H1 (cell line): Measurements from ENCODE around the gene NENF. TPM values are rescaled to one million over a fixed set of nuclear protein-coding genes. Genes with fewer than 3 reads are reported as not detected.

Experiments used
- CTCF ChIA-PET: fragments of 300-600 bp; sonication (Branson Sonifier 250); formaldehyde crosslinking; loops from one replicate; lab custom pipeline; 2021; ENCODE audit not compliant: partially characterized antibody; lab: Charles Lee
- POLR2A ChIA-PET: fragments of 300-600 bp; sonication (Branson Sonifier 250); formaldehyde crosslinking; loops from one replicate; lab custom pipeline; 2021; ENCODE audit warnings: inconsistent platforms; ENCODE audit not compliant: partially characterized antibody; lab: Charles Lee
- DNase-seq, 2 experiments: peaks; one replicate each; pipeline versions ENCODE4 v3.0.0 to v3.0.0-alpha.2; 2010 to 2022; ENCODE audit warnings: low spot score in 2 of 2, low read depth in 1 of 2, mixed read lengths in 1 of 2
- FAIRE-seq: peaks from 2 replicates; lab custom pipeline; 2011; peaks lifted over from hg19 to GRCh38; lab: Jason Lieb, UNC
- H2AFZ ChIP-seq: 2 replicates; pipeline ENCODE4 v1.8.1; 2012; ENCODE audit warnings: low read length, inconsistent platforms
- H2AK5ac ChIP-seq: 2 replicates; pipeline ENCODE4 v1.6.1; 2013; ENCODE audit warnings: low read depth, low read length
- H2BK120ac ChIP-seq: replicated peaks from 2 replicates; pipeline ENCODE3; 2013; ENCODE audit warnings: low read depth, low read length, inconsistent platforms
- H2BK12ac ChIP-seq: 2 replicates; pipeline ENCODE4 v1.6.1; 2013; ENCODE audit warnings: low read depth, low read length
- H2BK15ac ChIP-seq: 2 replicates; pipeline ENCODE4 v1.6.1; 2013; ENCODE audit warnings: low read length
- H2BK20ac ChIP-seq: 2 replicates; pipeline ENCODE4 v1.6.1; 2013; ENCODE audit warnings: low read length
- H2BK5ac ChIP-seq: 2 replicates; pipeline ENCODE4 v1.6.1; 2013; ENCODE audit warnings: low read depth, low read length
- H3K14ac ChIP-seq: 2 replicates; pipeline ENCODE4 v1.6.1; 2013; ENCODE audit warnings: inconsistent platforms; ENCODE audit not compliant: insufficient read length
- H3K18ac ChIP-seq: 2 replicates; pipeline ENCODE4 v1.6.1; 2013; ENCODE audit warnings: low read length; ENCODE audit errors: extremely low read depth
- H3K23ac ChIP-seq: 2 replicates; pipeline ENCODE4 v1.6.1; 2013; ENCODE audit warnings: inconsistent platforms; ENCODE audit not compliant: insufficient read length
- H3K23me2 ChIP-seq: 2 replicates; pipeline ENCODE4 v1.6.1; 2013; ENCODE audit warnings: low read depth, low read length
- H3K27ac ChIP-seq: 2 replicates; pipeline ENCODE4 v1.6.1; 2011; ENCODE audit warnings: low read depth, low read length, inconsistent platforms
- H3K27me3 ChIP-seq, 4 experiments: replicated peaks in 1 of 4; 1 replicate in 1 of 4; 2 replicates in 3 of 4; pipeline versions ENCODE4 v1.6.1 to v1.8.1; 2011 to 2013; ENCODE audit warnings: low read length in 3 of 4, mild to moderate bottlenecking in 3 of 4, inconsistent platforms in 2 of 4, mixed read lengths in 2 of 4, moderate library complexity in 1 of 4; ENCODE audit not compliant: control insufficient read depth in 3 of 4, insufficient read depth in 3 of 4; ENCODE audit errors: extremely low read depth in 1 of 4
- H3K36me3 ChIP-seq, 4 experiments: 2 replicates each; pipeline versions ENCODE4 v1.6.1 to v1.8.1; 2011 to 2013; ENCODE audit warnings: mild to moderate bottlenecking in 4 of 4, low read length in 3 of 4, moderate library complexity in 2 of 4, control low read depth in 1 of 4, inconsistent platforms in 1 of 4; ENCODE audit not compliant: insufficient read depth in 4 of 4, control insufficient read depth in 2 of 4
- H3K4ac ChIP-seq: replicated peaks from 2 replicates; pipeline ENCODE3; 2013; ENCODE audit warnings: low read length, low read depth, mixed read lengths, inconsistent platforms; ENCODE audit not compliant: insufficient read length
- H3K4me1 ChIP-seq, 4 experiments: replicated peaks in 1 of 4; 1 replicate in 1 of 4; 2 replicates in 3 of 4; pipeline versions ENCODE4 v1.6.1 to v1.8.1; 2011 to 2013; ENCODE audit warnings: low read length in 3 of 4, inconsistent platforms in 2 of 4, mixed read lengths in 1 of 4; ENCODE audit not compliant: insufficient read depth in 4 of 4, control insufficient read depth in 3 of 4
- H3K4me2 ChIP-seq, 2 experiments: 2 replicates each; pipeline versions ENCODE4 v1.6.1 to v1.8.1; 2011 to 2013; ENCODE audit warnings: low read depth in 2 of 2, low read length in 2 of 2, control low read depth in 1 of 2, inconsistent platforms in 1 of 2, mild to moderate bottlenecking in 1 of 2; ENCODE audit not compliant: insufficient read depth in 1 of 2
- H3K4me3 ChIP-seq, 4 experiments: fragments of 200-600, 300-600 bp in 1 of 4; sonication (generic), shearing (Covaris generic), sonication (Bioruptor Twin) in 1 of 4; 2 replicates each; pipeline versions ENCODE4 v1.5.1 to v1.8.1; 2011 to 2016; ENCODE audit warnings: low read length in 4 of 4, low read depth in 3 of 4, control low read depth in 2 of 4, inconsistent platforms in 2 of 4, mild to moderate bottlenecking in 2 of 4, mixed read lengths in 1 of 4, moderate library complexity in 1 of 4; ENCODE audit not compliant: insufficient read depth in 2 of 4; ENCODE audit errors: extremely low read depth in 1 of 4
- H3K56ac ChIP-seq: replicated peaks from 2 replicates; pipeline ENCODE3; 2013; ENCODE audit warnings: low read depth, mild to moderate bottlenecking, mixed read lengths, low read length, inconsistent platforms; ENCODE audit not compliant: insufficient read length
- H3K79me1 ChIP-seq: 2 replicates; pipeline ENCODE4 v1.6.1; 2013; ENCODE audit warnings: low read depth, low read length, control low read depth
- H3K79me2 ChIP-seq, 2 experiments: 2 replicates each; pipeline versions ENCODE4 v1.6.1 to v1.8.1; 2012 to 2013; ENCODE audit warnings: low read length in 2 of 2, mild to moderate bottlenecking in 2 of 2, inconsistent platforms in 1 of 2; ENCODE audit not compliant: insufficient read depth in 2 of 2, control insufficient read depth in 1 of 2
- H3K9ac ChIP-seq, 4 experiments: replicated peaks in 1 of 4; 1 replicate in 1 of 4; 2 replicates in 3 of 4; pipeline versions ENCODE4 v1.6.1 to v1.8.1; 2011 to 2013; ENCODE audit warnings: low read depth in 3 of 4, low read length in 3 of 4, control low read depth in 2 of 4, mild to moderate bottlenecking in 2 of 4, moderate library complexity in 2 of 4, inconsistent platforms in 1 of 4; ENCODE audit errors: extremely low read depth in 1 of 4
- H3K9me3 ChIP-seq, 2 experiments: 2 replicates each; pipeline versions ENCODE4 v1.6.1 to v1.8.1; 2012 to 2013; ENCODE audit warnings: mild to moderate bottlenecking in 2 of 2, moderate library complexity in 2 of 2, control low read depth in 1 of 2, inconsistent platforms in 1 of 2, low read depth in 1 of 2, low read length in 1 of 2, mixed read lengths in 1 of 2; ENCODE audit not compliant: insufficient read depth in 2 of 2
- H4K20me1 ChIP-seq, 2 experiments: replicated peaks in 1 of 2; 2 replicates each; pipeline versions ENCODE3 to v1.8.1; 2011 to 2013; ENCODE audit warnings: inconsistent platforms in 2 of 2, low read length in 2 of 2, mild to moderate bottlenecking in 1 of 2; ENCODE audit not compliant: insufficient read depth in 2 of 2, control insufficient read depth in 1 of 2
- H4K5ac ChIP-seq: 2 replicates; pipeline ENCODE4 v1.6.1; 2013; ENCODE audit warnings: low read length, low read depth, mixed read lengths, inconsistent platforms; ENCODE audit not compliant: insufficient read length
- H4K8ac ChIP-seq: 2 replicates; pipeline ENCODE4 v1.8.0; 2013; ENCODE audit warnings: mild to moderate bottlenecking, moderate library complexity, low read length, inconsistent platforms; ENCODE audit not compliant: insufficient read depth; ENCODE audit errors: extremely low read depth
- H4K91ac ChIP-seq: replicated peaks from 2 replicates; pipeline ENCODE3; 2013; ENCODE audit warnings: low read length, mixed read lengths, inconsistent platforms; ENCODE audit not compliant: insufficient read length
- ASH2L ChIP-seq: fragments of 200-600, 300-600 bp; sonication (generic); IDR thresholded peaks from one replicate; pipeline ENCODE4 v1.7.1; 2017; ENCODE audit warnings: low read length
- BCL11A ChIP-seq, 2 experiments: IDR thresholded peaks; one replicate each; pipeline ENCODE4 v1.6.1; 2011; ENCODE audit warnings: low read depth in 2 of 2, low read length in 2 of 2, mild to moderate bottlenecking in 2 of 2
- BRCA1 ChIP-seq: IDR thresholded peaks from 2 replicates; pipeline ENCODE4 v1.6.1; 2012; ENCODE audit warnings: low read depth, low read length, improper control_type of control experiment
- CREB1 ChIP-seq: IDR thresholded peaks from 2 replicates; pipeline ENCODE4 v1.6.1; 2012; ENCODE audit warnings: inconsistent platforms
- CTCF ChIP-seq, 3 experiments: IDR thresholded peaks; 1 replicate in 2 of 3; 2 replicates in 1 of 3; pipeline versions ENCODE4 v1.5.1 to v1.6.1; 2011; ENCODE audit warnings: low read length in 3 of 3, mild to moderate bottlenecking in 3 of 3, inconsistent platforms in 2 of 3, low read depth in 1 of 3, moderate library complexity in 1 of 3; ENCODE audit not compliant: insufficient read depth in 1 of 3; ENCODE audit errors: control extremely low read depth in 1 of 3
- EP300 ChIP-seq, 2 experiments: IDR thresholded peaks; 1 replicate in 1 of 2; 2 replicates in 1 of 2; pipeline ENCODE4 v1.6.1; 2011 to 2012; ENCODE audit warnings: low read depth in 2 of 2, low read length in 2 of 2, mild to moderate bottlenecking in 2 of 2, borderline replicate concordance in 1 of 2, inconsistent platforms in 1 of 2, moderate library complexity in 1 of 2
- HDAC6 ChIP-seq: IDR thresholded peaks from one replicate; pipeline ENCODE4 v1.7.1; 2012; ENCODE audit warnings: low read depth, mild to moderate bottlenecking, inconsistent platforms, low read length, moderate library complexity
- RNF2 ChIP-seq: fragments of 200-900, 300-1000 bp; sonication (generic); IDR thresholded peaks from 2 replicates; pipeline ENCODE4 v1.7.1; 2016; ENCODE audit warnings: borderline replicate concordance, low read depth, mild to moderate bottlenecking, antibody characterized with exemption, low read length; ENCODE audit not compliant: poor library complexity, severe bottlenecking; ENCODE audit errors: missing control alignments
- SP2 ChIP-seq: IDR thresholded peaks from 2 replicates; pipeline ENCODE4 v1.6.1; 2012; ENCODE audit warnings: mild to moderate bottlenecking, low read length, inconsistent platforms
- TAF1 ChIP-seq: IDR thresholded peaks from 2 replicates; pipeline ENCODE4 v1.6.1; 2011; ENCODE audit warnings: mild to moderate bottlenecking, low read depth, low read length
- WGBS, 2 experiments: shearing (Covaris generic) in 1 of 2; methylation state at CpG; one replicate each; pipeline versions ENCODE4 v1.1.6 to v1.1.7; 2013 to 2015; ENCODE audit warnings: low lambda C conversion rate in 2 of 2, mixed read lengths in 2 of 2, inconsistent platforms in 1 of 2, low coverage in 1 of 2, missing lambda C conversion rate in 1 of 2; ENCODE audit not compliant: insufficient replicate concordance in 2 of 2, insufficient coverage in 1 of 2, insufficient read length in 1 of 2; ENCODE audit errors: extremely low coverage in 1 of 2, missing lambda C conversion rate in 1 of 2; 5-methylcytosine and 5-hydroxymethylcytosine counted together
- polyA plus RNA-seq, 7 experiments: library from polyadenylated mRNA; depleted of rRNA in 3 of 7; stranded (reverse) in 5 of 7; unstranded in 2 of 7; fragments of >200 nt in 5 of 7; fragments of 200-250 nt in 2 of 7; gene quantifications; 1 replicate in 5 of 7; 2 replicates in 1 of 7; 4 replicates in 1 of 7; pipeline versions ENCODE4 v1.2.1 to v1.2.3, GENCODE V29; 2011 to 2013; ENCODE audit warnings: missing spikeins in 2 of 7, mixed read lengths in 2 of 7
- total RNA-seq: library from RNA; stranded (reverse); fragmentation: NEBNext Ultra II Directional; extraction: Animal tissue kit (Norgen Biotek cat#: 25700); gene quantifications from 2 replicates; pipeline ENCODE4 v1.2.1, GENCODE V29; 2021

NENF gene
- total and polyA plus RNA-seq, 2 of the 8 experiments (the other 6 are each of a cell fraction or from before 2014, with no cell fraction given) = 27.0 to 28.0 TPM

GRCh38 chr1:212452323-212453155 is 19.8 kb downstream of the NENF start:
- TF ChIP-seq CREB1 (no peak), HDAC6 (no peak), SP2 (no peak), BRCA1 (no peak), ASH2L (no peak), TAF1 (no peak), BCL11A (IDR thresholded peaks at IDR 0.05; ENCODE audit: low read depth in 2 of 2, low read length in 2 of 2) (no peak), CTCF (IDR thresholded peaks at IDR 0.05; ENCODE audit: control extremely low read depth in 1 of 3, insufficient read depth in 1 of 3, low read depth in 1 of 3, low read length in 3 of 3) (no peak), EP300 (IDR thresholded peaks at IDR 0.05; ENCODE audit: borderline replicate concordance in 1 of 2, low read depth in 2 of 2, low read length in 2 of 2) (no peak), RNF2 (no peak)
- 87% methylated on average over 15 of the region's 15 CpGs; no CpG with 5 or more reads in 1 of the 2 experiments for WGBS, 2 experiments
- Histone ChIP-seq H3K27me3 (no peaks in the 10 kb centered on the region), H4K20me1 (no peaks in the 10 kb centered on the region), H2BK120ac (no peak overlapping the region), H3K23me2 (no peaks in the 10 kb centered on the region), H2AK5ac (no peak overlapping the region), H3K36me3 (no peaks in the 10 kb centered on the region), H4K5ac (no peak overlapping the region), H3K9ac (no peak overlapping the region), H2BK5ac (no peak overlapping the region), H3K79me1 (no peaks in the 10 kb centered on the region), H4K91ac (no peak overlapping the region), H3K56ac (no peak overlapping the region), H3K9me3 (no peaks in the 10 kb centered on the region), H3K79me2 (no peaks in the 10 kb centered on the region), H3K27ac (no peak overlapping the region), H2BK20ac (no peak overlapping the region), H3K4ac (no peak overlapping the region), H3K23ac (no peak overlapping the region), H3K4me3 (no peak overlapping the region), H3K4me1 (peaks cover 0 to 4% (median under 1%) of the 10 kb centered on the region in 4 experiments; a peak in 2 of 7 replicates), H2BK12ac (no peak overlapping the region), H2BK15ac (no peak overlapping the region), H4K8ac (no peak overlapping the region), H3K14ac (no peak overlapping the region), H3K18ac (no peak overlapping the region), H3K4me2 (no peak overlapping the region), H2AFZ (no peak overlapping the region)
- FAIRE-seq (no peak), DNase-seq (no peak)
- ChIA-PET CTCF (interaction anchor here (1.1 to 7.7 kb wide), 12 partner anchors 10 to 212 kb away, joined by 3 to 143 read pairs (median 5); partner anchors contain the start of gene PACC1), POLR2A (no interaction called here)
